GM10266 (cell line): ENCODE measurements around the gene ARIH1.

Source experiments
- DNase-seq: peaks from one replicate; pipeline ENCODE4 v3.0.0; 2012; ENCODE audit errors: extremely low spot score
- CTCF ChIP-seq: IDR thresholded peaks from 2 replicates; pipeline ENCODE4 v1.5.1; 2012; ENCODE audit warnings: mild to moderate bottlenecking, low read depth; ENCODE audit not compliant: control insufficient read depth, insufficient read depth; ENCODE audit errors: missing control alignments

The ARIH1 gene

DNA sequence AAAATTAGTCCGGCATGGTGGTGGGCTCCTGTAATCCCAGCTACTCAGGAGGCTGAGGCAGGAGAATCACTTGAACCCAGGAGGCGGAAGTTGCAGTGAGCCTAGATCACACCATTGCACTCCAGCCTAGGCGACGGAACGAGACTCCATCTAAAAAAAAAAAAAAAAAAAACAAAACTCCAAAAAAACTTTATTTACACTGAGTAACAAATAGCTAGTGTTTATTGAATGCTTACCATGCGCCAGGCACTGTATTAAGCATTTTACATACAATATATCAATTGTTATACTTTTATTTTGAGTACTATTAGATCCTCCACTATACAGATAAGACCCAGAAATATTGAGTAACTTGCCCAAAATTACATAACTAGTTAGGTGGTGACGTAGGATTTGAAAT lies 17.4 kb upstream of the ARIH1 start:
- TF ChIP-seq CTCF = no peak
- DNase-seq = no peak

GRCh38 chr15:72460402-72460801 lies 13.7 kb upstream of the ARIH1 start:
- DNase-seq = no peak
- no peak for TF ChIP-seq CTCF

- no peak for TF ChIP-seq CTCF
These were observed 10.4 kb upstream of the ARIH1 start for GRCh38 chr15:72463702-72464101.

GRCh38 chr15:72464251-72464650 lies 9.9 kb upstream of the ARIH1 start:
- TF ChIP-seq CTCF = no peak
- no peak for DNase-seq

More at GRCh38 chr15:72463702-72464101, 10.4 kb upstream of the ARIH1 start:
- DNase-seq = no peak

DNA sequence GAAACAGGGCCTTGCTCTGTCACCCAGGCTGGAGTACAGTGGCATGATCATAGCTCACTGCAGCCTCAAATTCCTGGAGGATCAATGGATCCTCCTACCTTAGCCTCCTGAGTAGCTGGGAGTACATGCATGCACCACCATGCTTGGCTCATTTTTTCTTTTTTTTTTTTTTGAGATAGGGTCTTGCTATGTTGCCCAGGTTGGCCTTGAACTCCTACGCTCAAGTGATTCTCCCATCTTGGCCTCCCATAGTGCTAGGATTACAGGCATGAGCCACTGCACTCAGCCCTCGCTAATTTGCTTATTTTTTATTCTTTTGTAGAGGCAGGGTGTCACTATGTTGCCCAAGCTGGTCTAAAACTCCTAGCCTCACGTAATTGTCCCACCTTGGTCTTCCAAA lies 6.0 kb upstream of the ARIH1 start:
- DNase-seq = no peak
- TF ChIP-seq CTCF = no peak

DNA sequence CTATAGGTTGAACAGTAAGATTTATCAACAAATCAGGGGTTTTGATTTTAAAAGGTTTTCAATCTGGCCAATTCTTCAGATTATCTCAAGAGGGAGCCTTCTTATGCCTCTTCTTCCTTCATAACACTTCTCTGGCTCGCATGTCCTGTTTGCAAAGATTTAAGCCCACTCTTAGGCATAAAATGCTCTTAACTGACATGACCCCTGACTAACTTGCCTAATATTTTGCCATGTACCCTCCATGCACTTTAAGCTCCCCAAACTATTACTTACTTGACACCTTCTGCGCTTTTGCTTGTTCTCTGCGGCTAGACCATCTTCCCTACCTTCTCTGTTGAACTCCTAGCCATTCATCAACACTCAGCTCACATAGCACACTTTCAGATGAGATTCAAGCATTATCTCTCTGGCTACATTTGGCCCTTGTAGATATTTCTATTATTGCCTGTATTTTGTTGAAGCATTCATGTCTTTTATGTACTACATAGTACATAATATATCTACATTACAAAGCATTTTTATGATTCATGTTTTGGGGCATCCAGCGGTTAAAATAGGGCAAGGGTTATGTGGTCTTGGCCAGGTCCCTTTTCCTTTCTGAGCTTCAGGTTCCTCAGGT lies 1.0 kb upstream of the ARIH1 start:
- no peak for TF ChIP-seq CTCF
- no peak for DNase-seq

GRCh38 chr15:72474466-72474911 lies 359 bp downstream of the ARIH1 start:
- no peak for DNase-seq
- TF ChIP-seq CTCF = no peak
